Smooth muscle cell (in vitro differentiated cells): ENCODE data around the gene ZNF579. TPM values are rescaled to one million over a fixed set of nuclear protein-coding genes. Genes with fewer than 3 reads are reported as not detected.

Experiments
- DNase-seq: peaks from one replicate; lab custom pipeline; 2025; ENCODE audit not compliant: unreplicated experiment; lab: John Stamatoyannopoulos, UW
- H2AFZ ChIP-seq: fragments of 200-600 bp; sonication (generic); 2 replicates; pipeline ENCODE4 v1.6.0; 2016; ENCODE audit warnings: antibody characterized with exemption, low read depth, mild to moderate bottlenecking
- H3F3A ChIP-seq: fragments of 200-600 bp; sonication (generic); 2 replicates; pipeline ENCODE4 v1.6.0; 2017; ENCODE audit warnings: antibody characterized with exemption, low read depth
- H3K27ac ChIP-seq: fragments of 200-600 bp; sonication (generic); 2 replicates; pipeline ENCODE4 v1.5.1; 2016; ENCODE audit warnings: low read depth, mild to moderate bottlenecking
- H3K27me3 ChIP-seq: fragments of 200-600 bp; sonication (generic); 2 replicates; pipeline ENCODE4 v1.6.1; 2016; ENCODE audit warnings: low read depth, mild to moderate bottlenecking
- H3K36me3 ChIP-seq: fragments of 200-600 bp; sonication (generic); 2 replicates; pipeline ENCODE4 v1.5.1; 2016; ENCODE audit warnings: low read depth
- H3K4me1 ChIP-seq: fragments of 200-600 bp; sonication (generic); 2 replicates; pipeline ENCODE4 v1.5.1; 2016; ENCODE audit warnings: low read depth
- H3K4me2 ChIP-seq: fragments of 200-600 bp; sonication (generic); 2 replicates; pipeline ENCODE4 v1.6.0; 2016; ENCODE audit warnings: mild to moderate bottlenecking
- H3K4me3 ChIP-seq: fragments of 200-600 bp; sonication (generic); 2 replicates; pipeline ENCODE4 v1.5.1; 2016; ENCODE audit warnings: mild to moderate bottlenecking
- H3K79me2 ChIP-seq: fragments of 200-600 bp; sonication (generic); 2 replicates; pipeline ENCODE4 v1.6.0; 2016; ENCODE audit warnings: low read depth, mild to moderate bottlenecking
- H3K9ac ChIP-seq: fragments of 200-600 bp; sonication (generic); 2 replicates; pipeline ENCODE4 v1.6.0; 2016; ENCODE audit warnings: low read depth
- H3K9me3 ChIP-seq: fragments of 200-600 bp; sonication (generic); replicated peaks from 2 replicates; pipeline ENCODE4 v1.5.1; 2016; ENCODE audit warnings: low read depth
- H4K20me1 ChIP-seq: fragments of 200-600 bp; sonication (generic); 2 replicates; pipeline ENCODE4 v1.6.0; 2016; ENCODE audit warnings: low read depth
- CTCF ChIP-seq: fragments of 200-600 bp; sonication (generic); IDR thresholded peaks from 2 replicates; pipeline ENCODE4 v1.5.1; 2017; ENCODE audit warnings: borderline replicate concordance, mild to moderate bottlenecking, antibody characterized with exemption; ENCODE audit not compliant: insufficient read depth, poor library complexity, severe bottlenecking
- WGBS: methylation state at CpG from one replicate; pipeline ENCODE4 v1.1.7; 2016; ENCODE audit warnings: low lambda C conversion rate; 5-methylcytosine and 5-hydroxymethylcytosine counted together
- polyA plus RNA-seq: library from polyadenylated mRNA; unstranded; fragments of >200 nt; fragmentation: Nextera tagmentation; extraction: Ambion mirVana; gene quantifications from 2 replicates; pipeline ENCODE4 v1.2.1, GENCODE V29; 2016
- total RNA-seq: library from RNA; depleted of rRNA; stranded (reverse); fragments of >200 nt; gene quantifications from 2 replicates; pipeline ENCODE4 v1.2.3, GENCODE V29; 2014

ZNF579 gene
- total and polyA plus RNA-seq, 2 experiments from 2014 or later, result 4.2 to 15.1 TPM

GRCh38 chr19:55617426-55617825 lies 36.8 kb upstream of the ZNF579 start:
- Histone ChIP-seq H3K79me2 (peaks cover 3% of the 10 kb centered on the region), H3K4me2 (no peak overlapping the region), H3K4me1 (no peaks in the 10 kb centered on the region), H3K9ac (no peak overlapping the region), H3K27me3 (no peaks in the 10 kb centered on the region), H3F3A (peaks cover 4% of the 10 kb centered on the region), H3K27ac (no peak overlapping the region), H2AFZ (no peak overlapping the region), H4K20me1 (peaks cover 11% of the 10 kb centered on the region), H3K36me3 (no peaks in the 10 kb centered on the region), H3K9me3 (no peaks in the 10 kb centered on the region), H3K4me3 (no peak overlapping the region)
- no peak for DNase-seq
- WGBS, result 98% methylated on average over 8 of the region's 8 CpGs
- no peak for TF ChIP-seq CTCF

GRCh38 chr19:55616395-55616875 lies 35.8 kb upstream of the ZNF579 start:
- Histone ChIP-seq H4K20me1 (peaks cover 20% of the 10 kb centered on the region), H3K9ac (no peak overlapping the region), H3K27ac (no peak overlapping the region), H3K36me3 (no peaks in the 10 kb centered on the region), H2AFZ (no peak overlapping the region), H3K79me2 (peaks cover 6% of the 10 kb centered on the region), H3K9me3 (no peaks in the 10 kb centered on the region), H3K27me3 (no peaks in the 10 kb centered on the region), H3K4me2 (no peak overlapping the region), H3K4me3 (no peak overlapping the region), H3K4me1 (no peaks in the 10 kb centered on the region), H3F3A (peaks cover 4% of the 10 kb centered on the region)
- no peak for TF ChIP-seq CTCF
- DNase-seq, result no peak
- WGBS, result 98% methylated on average over 15 of the region's 38 CpGs

- no peak overlapping the region for H3K9ac ChIP-seq
- no peak overlapping the region for H2AFZ ChIP-seq
- no peaks in the 10 kb centered on the region for H3K27me3 ChIP-seq
- H3K36me3 ChIP-seq, result no peaks in the 10 kb centered on the region
- no peak overlapping the region for H3K4me2 ChIP-seq
- WGBS, result 98% methylated on average over 53 of the region's 88 CpGs
- H3K4me3 ChIP-seq, result no peak overlapping the region
- no peak overlapping the region for H3K27ac ChIP-seq
- H3F3A ChIP-seq, result peaks cover 4% of the 10 kb centered on the region
- TF ChIP-seq CTCF, result no peak
- H3K9me3 ChIP-seq, result no peaks in the 10 kb centered on the region
- H4K20me1 ChIP-seq, result peaks cover 24% of the 10 kb centered on the region
- no peak for DNase-seq
- no peaks in the 10 kb centered on the region for H3K4me1 ChIP-seq
- peaks cover 8% of the 10 kb centered on the region for H3K79me2 ChIP-seq
Measured at GRCh38 chr19:55615543-55616394, 35.1 kb upstream of the ZNF579 start.
